MG63 (cell line): ENCODE data around the gene MRE11. TPM values are rescaled to one million over a fixed set of nuclear protein-coding genes. Genes with fewer than 3 reads are reported as not detected.
"Not testable (repeated sequence)": the region's sequence is repeated elsewhere in the genome, so short reads cannot be mapped to it uniquely, and the experiment has no call there.

Experiments used
- DNase-seq: peaks from one replicate; pipeline ENCODE4 v3.0.0-alpha.2; 2020
- H3K27me3 ChIP-seq: fragments of 250-450 bp; sonication (Bioruptor Pico); 2 replicates; pipeline ENCODE4 v1.5.1; 2020; ENCODE audit warnings: mild to moderate bottlenecking, moderate library complexity
- H3K36me3 ChIP-seq: fragments of 250-450 bp; sonication (Bioruptor Pico); 2 replicates; pipeline ENCODE4 v1.5.1; 2020; ENCODE audit warnings: mild to moderate bottlenecking, moderate library complexity
- H3K4me3 ChIP-seq: fragments of 250-450 bp; sonication (Bioruptor Pico); 2 replicates; pipeline ENCODE4 v1.5.1; 2020; ENCODE audit warnings: mild to moderate bottlenecking, moderate library complexity
- H3K9me3 ChIP-seq: fragments of 250-450 bp; sonication (Bioruptor Pico); 2 replicates; pipeline ENCODE4 v1.5.1; 2020; ENCODE audit warnings: mild to moderate bottlenecking, moderate library complexity
- total RNA-seq: library from RNA; depleted of rRNA; stranded (reverse); fragments of >200 nt; shearing (Covaris generic); gene quantifications from 2 replicates; pipeline ENCODE4 v1.2.3, GENCODE V29; 2014; ENCODE audit warnings: low replicate concordance

MRE11 gene
- total RNA-seq, 1 experiment from 2014 or later, result 8.8 TPM

DNA sequence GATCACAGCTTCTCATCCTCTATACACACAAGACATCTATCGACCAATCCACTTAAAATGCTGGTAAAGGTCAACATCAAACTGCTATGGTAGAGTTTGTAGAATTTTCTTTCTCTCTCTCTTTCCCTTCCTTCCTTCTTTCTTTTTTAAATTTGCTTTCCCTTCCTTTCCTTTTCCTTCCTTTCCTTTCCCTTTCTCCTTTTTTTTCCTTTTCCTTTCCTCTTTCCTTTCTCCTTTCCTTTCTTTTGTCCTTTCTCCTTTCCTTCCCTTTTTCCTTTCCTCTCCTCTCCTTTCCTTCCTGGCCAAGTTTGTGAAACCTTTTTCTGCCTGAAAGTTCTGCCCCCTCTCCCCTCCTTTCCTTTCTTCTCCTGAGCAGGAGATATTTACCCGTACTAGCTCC, 21.8 kb upstream of the MRE11 start:
- H3K36me3 ChIP-seq, result no peaks in the 10 kb centered on the region
- DNase-seq, result no peak
- H3K4me3 ChIP-seq, result no peak overlapping the region
- no peaks in the 10 kb centered on the region for H3K27me3 ChIP-seq
- H3K9me3 ChIP-seq, result peaks cover 2% of the 10 kb centered on the region; the same call in 1 of the 2 replicates

DNA sequence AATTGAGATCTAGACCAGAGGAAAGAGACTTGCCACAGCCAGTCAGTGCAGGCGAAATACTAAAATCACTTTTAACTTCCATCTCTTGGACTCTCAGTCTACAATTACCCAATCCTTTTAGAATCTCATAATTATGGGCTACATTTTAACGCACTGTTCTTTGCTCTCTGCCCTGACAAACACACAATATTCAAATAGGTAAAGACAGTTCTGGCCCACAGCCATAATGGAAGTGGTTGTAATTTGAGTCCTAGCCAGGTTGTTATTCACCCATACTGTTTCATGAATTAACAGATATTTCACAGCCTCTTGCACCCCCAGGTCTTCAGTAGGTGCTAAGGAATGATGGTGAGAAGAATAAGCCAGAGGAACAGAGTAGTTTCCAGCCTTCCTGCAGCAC, 19.4 kb upstream of the MRE11 start:
- H3K9me3 ChIP-seq, result peaks cover 4% of the 10 kb centered on the region; the same call in 1 of the 2 replicates
- H3K4me3 ChIP-seq, result no peak overlapping the region
- no peaks in the 10 kb centered on the region for H3K27me3 ChIP-seq
- H3K36me3 ChIP-seq, result no peaks in the 10 kb centered on the region
- DNase-seq, result no peak

DNA sequence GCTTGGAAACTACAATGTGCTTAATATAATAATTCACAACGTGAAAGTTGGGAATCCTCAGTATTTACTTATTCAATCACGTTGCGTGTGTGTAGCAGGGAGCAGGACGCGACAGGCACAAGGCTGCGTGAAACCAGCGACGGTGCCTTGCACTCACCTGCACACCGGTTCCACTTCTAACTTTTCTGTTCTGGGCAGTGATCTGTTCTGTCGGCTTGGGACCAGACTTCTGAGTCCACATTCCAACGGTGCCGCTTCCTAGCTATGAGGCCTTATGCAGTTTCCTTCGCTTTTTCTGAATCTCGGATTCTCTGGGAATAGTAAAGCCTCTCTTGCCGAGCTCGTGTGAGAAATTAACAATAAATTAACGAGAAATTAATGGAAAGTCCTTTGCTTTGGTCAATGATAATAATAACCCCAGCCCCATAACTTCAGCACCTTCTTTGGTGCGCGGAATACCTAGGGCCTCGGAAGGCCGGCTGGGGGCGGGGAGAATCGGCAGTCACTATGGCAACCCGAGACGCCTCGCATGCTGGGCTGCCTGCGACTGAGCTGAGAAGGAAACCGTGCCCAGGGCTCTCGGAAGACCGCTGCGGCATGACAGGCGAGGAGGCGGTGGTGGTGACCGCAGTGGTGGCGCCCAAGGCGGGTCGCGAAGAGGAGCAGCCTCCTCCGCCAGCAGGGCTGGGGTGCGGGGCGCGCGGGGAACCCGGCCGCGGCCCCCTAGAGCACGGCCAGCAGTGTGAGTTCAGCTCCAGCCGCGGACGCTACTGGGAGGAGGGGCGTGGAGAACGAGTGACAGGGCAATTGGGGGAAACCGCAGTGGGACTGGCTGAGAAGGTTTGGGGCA, 18.5 kb upstream of the MRE11 start, which contains the start of gene C11orf97:
C11orf97 (plus strand) TSS at position 530 of the 850 bp plus-strand sequence; CDS start at position 598, 68 bp downstream.
- Histone ChIP-seq H3K36me3 (no peaks in the 10 kb centered on the region), H3K27me3 (no peaks in the 10 kb centered on the region)
- peak; percentile 37 for DNase-seq

DNA sequence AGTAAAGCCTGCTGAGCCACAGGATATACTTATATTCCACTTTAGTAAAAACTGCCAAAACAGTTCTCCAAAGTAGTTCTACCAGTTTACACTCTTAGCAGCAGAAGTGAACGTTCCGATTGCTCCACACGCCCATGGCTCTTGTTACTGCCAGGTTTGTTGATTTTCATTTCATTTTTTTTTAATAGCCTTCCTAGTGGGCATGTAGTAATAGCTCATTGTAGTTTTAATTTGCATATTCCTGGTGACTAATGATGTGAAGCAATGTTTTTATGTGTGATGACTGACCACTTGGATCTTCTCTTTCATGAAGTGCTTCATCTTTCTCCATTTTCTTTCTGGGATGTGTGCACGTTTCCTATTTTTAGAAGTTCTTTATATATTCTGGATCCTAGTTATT, 13.8 kb upstream of the MRE11 start:
- Histone ChIP-seq H3K4me3 (no peak overlapping the region), H3K9me3 (peaks cover 4% of the 10 kb centered on the region; the same call in 1 of the 2 replicates), H3K36me3 (no peaks in the 10 kb centered on the region), H3K27me3 (no peaks in the 10 kb centered on the region)
- no peak for DNase-seq

More for the DNA sequence above, 18.5 kb upstream of the MRE11 start, which contains the start of gene C11orf97:
- peaks cover 4% of the 10 kb centered on the region; the same call in 1 of the 2 replicates for H3K9me3 ChIP-seq
- H3K4me3 ChIP-seq, result peak within 1 kb of the TSS; percentile 52

DNA sequence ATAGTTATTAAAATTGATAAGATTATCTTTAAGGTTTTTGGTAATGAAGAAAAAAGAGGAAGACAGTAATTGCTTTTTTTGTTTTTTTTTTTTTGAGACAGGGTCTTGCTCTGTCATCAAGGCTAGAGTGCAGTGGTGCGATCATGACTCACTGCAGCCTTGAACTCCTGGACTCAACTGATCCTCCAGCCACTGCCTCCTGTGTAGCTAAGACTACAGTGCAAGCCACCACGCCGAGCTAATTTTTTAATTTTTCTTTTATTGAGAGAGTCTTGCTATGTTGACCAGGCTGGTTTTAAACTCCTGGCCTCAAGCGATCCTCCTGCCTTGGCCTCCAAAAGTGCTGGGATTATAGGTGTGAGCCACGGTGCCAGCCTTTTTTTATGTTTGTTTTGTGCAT, 12.9 kb upstream of the MRE11 start:
- not testable (repeated sequence) for H3K4me3 ChIP-seq, H3K9me3 ChIP-seq, DNase-seq, H3K27me3 ChIP-seq, H3K36me3 ChIP-seq

DNA sequence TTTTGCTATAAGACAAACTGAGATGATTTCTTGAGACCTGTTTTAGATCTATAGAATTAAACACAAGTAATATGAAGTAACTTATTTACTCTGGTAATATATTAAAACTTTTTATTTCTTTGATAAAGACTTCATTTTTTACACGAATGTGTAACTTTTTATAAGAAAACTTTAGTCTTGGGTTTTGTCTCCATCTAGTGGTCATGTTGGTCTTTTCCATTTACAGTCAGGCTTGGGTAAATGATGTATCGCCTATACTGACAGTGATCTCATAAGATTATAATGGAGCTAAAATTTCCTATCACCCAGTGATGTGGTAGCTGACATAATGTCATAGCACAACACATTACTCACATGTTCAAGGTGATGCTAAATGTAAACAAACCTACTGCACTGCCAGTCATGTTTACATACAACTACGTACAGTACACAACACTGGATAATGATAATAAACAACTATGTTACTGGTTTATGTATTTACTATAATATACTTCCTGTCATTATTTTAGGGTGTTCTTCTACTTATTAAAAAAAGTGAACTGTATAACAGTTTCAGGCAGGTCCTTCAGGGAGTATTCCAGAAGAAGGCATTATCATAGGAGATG, 11.1 kb upstream of the MRE11 start:
- H3K4me3 ChIP-seq, result no peak overlapping the region
- no peak for DNase-seq
- H3K27me3 ChIP-seq, result no peaks in the 10 kb centered on the region
- H3K36me3 ChIP-seq, result no peaks in the 10 kb centered on the region
- H3K9me3 ChIP-seq, result no peaks in the 10 kb centered on the region

DNA sequence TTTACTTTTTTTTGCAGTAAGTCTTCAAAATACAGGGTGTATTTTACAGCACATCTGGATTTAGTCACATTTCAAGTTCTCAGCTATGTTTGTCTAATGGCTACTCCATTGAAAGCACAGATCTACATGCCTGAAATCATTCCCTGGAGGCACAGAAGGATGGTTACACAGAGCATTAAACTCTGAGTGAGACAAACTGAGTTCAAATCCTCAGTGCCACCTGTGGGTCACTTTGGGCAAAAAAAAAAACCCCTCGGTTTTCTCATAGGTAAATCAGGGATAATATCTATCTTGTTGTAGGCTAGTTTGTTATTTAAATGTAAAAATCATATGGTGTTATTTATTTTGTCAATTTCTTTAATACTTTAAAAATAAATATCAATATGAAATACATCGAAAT, 7.9 kb upstream of the MRE11 start:
- DNase-seq, result no peak

DNA sequence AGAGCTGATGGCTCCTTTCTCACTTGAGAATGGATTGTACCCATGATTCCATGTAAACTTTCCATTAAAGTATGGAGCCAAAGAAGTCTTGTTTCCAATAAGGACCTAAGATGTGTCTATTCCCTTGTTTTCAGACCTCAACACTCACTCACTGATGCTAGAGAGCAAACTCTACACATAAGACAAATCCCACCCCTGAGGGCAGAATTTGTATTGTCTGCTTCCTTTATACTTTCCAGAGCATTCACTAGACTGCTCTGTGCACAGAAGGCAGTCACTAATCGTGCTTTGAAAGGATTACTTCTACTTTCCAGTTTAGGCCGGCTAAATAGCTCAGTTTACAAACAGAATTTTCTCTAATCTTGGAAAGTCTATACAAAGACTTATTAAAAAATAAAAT, 6.5 kb upstream of the MRE11 start:
- Histone ChIP-seq H3K4me3 (no peak overlapping the region), H3K27me3 (no peaks in the 10 kb centered on the region), H3K9me3 (no peaks in the 10 kb centered on the region), H3K36me3 (peaks cover 10% of the 10 kb centered on the region)
- no peak for DNase-seq

More for the DNA sequence above, 7.9 kb upstream of the MRE11 start:
- Histone ChIP-seq H3K36me3 (peaks cover 10% of the 10 kb centered on the region), H3K27me3 (no peaks in the 10 kb centered on the region), H3K4me3 (no peak overlapping the region), H3K9me3 (no peaks in the 10 kb centered on the region)

DNA sequence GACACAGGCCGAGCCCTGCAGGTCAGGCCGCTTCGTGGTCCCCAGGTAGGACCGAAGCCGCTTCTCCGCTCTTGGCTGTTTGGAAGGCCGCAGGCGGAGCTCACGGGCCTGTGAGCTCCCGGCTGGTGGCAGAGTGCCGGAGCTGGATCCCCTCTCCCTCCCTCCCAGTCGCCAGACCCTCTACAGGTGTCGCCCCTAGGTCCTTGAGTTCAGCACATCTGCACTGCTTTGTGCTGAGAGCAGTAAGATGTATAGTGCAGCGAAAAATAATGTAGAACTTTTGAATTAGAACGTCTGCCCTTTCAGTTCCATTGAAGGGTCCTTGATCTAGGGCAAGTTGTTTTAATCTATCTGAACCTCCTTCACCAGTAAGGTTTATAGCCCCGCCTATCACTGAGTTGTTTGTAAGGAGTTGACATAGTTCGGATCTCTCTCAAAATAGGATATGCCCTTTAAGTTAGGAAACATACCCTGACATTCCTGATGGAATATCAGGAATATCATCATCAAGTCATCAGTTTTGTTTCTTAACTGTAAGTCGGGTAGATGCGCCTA, 559 bp upstream of the MRE11 start:
- Histone ChIP-seq H3K4me3 (peak overlapping the region; percentile 91), H3K27me3 (no peaks in the 10 kb centered on the region), H3K36me3 (peaks cover 27% of the 10 kb centered on the region), H3K9me3 (no peaks in the 10 kb centered on the region)
- no peak for DNase-seq

DNA sequence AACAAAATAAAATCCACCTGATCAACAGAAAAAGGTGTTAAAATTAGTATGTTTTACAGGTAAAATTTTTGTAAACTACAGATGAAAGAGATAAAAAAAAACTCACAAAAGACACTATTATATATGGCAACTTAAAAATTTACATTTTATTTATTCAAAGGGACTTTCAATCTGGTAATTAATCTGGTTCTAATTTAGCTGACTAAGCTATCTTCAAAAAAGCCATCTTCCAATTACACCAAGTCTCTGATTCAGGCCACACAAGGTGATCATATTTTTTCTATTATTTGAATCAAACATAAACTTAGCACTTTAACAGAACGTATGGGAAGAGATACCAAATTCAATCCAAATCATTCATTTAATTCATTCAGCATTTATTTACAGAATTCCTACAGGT, 7.6 kb downstream of the MRE11 start:
- H3K4me3 ChIP-seq, result no peak overlapping the region
- peaks cover 70% of the 10 kb centered on the region for H3K36me3 ChIP-seq
- H3K27me3 ChIP-seq, result no peaks in the 10 kb centered on the region
- no peaks in the 10 kb centered on the region for H3K9me3 ChIP-seq
- no peak for DNase-seq

DNA sequence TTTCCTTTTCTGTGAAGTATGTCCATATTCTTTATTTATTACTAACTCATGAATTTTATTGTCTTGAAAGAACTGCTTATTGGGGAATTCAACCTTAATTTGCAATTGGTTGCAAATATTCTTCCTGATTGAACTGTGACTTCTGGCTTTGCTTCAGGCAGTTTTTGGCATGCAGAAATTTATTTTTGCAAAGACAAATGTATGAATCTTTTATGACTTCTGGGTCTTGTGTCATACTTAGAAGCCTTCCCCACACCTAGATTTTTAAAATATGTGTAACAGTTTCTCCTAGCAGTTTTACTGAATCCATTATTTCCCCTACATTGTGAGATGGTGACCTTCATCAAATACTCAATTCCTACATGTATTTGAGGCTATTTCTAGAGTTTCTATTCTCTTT, 12.3 kb downstream of the MRE11 start:
- peaks cover 33% of the 10 kb centered on the region for H3K36me3 ChIP-seq
- H3K4me3 ChIP-seq, result no peak overlapping the region
- H3K27me3 ChIP-seq, result no peaks in the 10 kb centered on the region
- DNase-seq, result no peak
- no peaks in the 10 kb centered on the region for H3K9me3 ChIP-seq

DNA sequence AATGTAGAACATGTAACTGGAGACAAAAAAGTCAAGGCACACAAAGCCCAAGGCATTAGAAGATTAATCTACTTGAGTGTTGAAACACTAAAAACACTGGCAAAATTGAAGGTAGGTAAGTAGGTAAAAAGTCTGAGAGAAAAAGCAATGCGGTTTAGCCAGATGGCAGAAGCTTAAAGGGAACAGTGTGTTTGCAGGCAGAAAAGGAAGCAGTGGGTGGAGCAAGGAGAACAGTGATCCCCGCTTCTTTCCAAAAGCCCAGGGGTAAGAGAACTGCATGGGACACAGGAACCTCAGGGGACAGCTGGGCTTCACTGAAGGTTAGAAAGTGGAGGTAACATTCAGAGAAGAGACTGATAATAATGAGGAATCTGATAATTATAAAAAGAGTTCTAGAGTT, 16.0 kb downstream of the MRE11 start:
- Histone ChIP-seq H3K4me3 (no peak overlapping the region), H3K9me3 (no peaks in the 10 kb centered on the region), H3K27me3 (no peaks in the 10 kb centered on the region), H3K36me3 (peaks cover 21% of the 10 kb centered on the region)
- DNase-seq, result no peak

DNA sequence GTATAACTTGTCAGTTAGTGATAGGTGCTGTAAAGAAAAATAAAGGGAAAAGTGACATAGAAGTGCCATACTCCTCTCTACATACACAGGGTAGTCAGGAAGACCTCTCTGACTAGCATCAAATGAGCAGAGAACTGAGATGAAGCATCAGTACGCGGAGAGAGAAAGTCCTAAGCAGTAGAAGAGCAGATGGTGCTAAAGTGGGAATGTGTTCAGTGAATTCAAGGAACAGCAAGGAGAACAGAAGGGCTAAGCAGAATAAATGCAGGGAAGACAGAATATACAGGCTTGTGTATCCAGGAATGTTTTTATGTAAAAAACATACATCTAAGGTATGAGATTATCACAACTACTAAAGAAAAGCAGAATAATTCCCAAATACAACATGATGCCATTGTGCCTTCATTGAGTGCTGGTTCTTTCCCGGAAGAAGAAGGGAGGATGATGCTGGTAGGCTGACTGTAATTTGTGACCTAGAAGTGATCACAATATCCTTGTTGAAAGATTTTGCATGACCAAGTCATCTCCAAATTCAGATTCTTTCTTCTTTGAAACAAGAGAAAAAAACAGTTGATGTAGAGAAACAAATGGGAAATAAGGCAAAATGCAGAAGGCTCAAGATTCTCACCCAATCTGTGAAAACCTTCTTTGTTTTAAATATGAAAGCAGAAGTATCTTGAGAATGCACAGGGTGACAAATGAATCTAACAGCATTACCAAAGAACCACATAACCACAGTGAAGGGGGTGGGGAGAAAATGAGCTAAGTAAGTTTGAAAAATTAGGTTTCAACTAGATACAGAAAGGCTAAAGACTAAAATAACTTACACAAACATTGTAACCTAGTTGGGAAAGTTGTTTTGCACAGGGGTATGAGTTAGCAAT, 20.5 kb downstream of the MRE11 start:
- DNase-seq, result no peak
- H3K36me3 ChIP-seq, result peaks cover 32% of the 10 kb centered on the region
- no peaks in the 10 kb centered on the region for H3K27me3 ChIP-seq
- H3K9me3 ChIP-seq, result no peaks in the 10 kb centered on the region
- H3K4me3 ChIP-seq, result no peak overlapping the region

DNA sequence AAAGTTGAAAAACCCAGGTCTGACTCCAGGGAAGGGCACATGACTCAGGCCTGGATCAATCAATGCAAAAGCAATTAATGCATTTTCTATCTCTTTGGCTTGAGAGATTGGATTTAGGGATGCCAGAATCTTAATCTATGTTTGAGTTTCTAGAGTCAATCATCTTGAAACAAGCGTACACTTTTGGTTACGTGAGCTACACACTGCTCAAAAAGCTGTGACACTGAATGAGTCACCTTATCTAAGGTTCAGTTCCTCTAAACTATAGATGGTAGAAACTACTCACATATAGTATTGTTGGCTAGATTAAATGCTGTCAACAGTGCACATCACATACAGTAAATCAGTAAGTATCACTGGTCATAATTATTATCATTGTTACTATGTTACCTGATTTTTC, 24.2 kb downstream of the MRE11 start:
- Histone ChIP-seq H3K9me3 (no peaks in the 10 kb centered on the region), H3K4me3 (no peak overlapping the region)
- no peak for DNase-seq

DNA sequence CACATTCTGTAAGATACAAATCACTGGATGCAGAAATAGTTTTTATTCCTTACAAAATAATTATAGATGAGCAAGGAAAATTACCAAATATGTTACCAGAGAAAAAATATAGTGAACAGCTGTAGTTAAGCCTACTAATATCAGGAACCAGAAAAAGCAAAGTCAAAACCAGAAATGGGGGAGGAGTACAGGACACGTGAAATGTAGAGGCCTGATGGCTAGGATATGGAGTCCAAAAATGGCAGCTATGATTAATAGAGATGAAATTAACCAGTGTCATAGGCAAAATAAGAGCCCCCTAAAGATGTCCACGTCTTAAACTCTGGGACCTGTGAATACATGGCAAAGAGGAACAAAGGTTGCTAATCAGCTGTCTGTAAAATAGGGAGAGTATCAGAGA, 34.1 kb downstream of the MRE11 start:
- no peaks in the 10 kb centered on the region for H3K9me3 ChIP-seq
- H3K4me3 ChIP-seq, result no peak overlapping the region
- H3K27me3 ChIP-seq, result no peaks in the 10 kb centered on the region
- peaks cover 12% of the 10 kb centered on the region for H3K36me3 ChIP-seq
- no peak for DNase-seq

More for the DNA sequence above, 24.2 kb downstream of the MRE11 start:
- peaks cover 23% of the 10 kb centered on the region for H3K36me3 ChIP-seq
- H3K27me3 ChIP-seq, result no peaks in the 10 kb centered on the region

DNA sequence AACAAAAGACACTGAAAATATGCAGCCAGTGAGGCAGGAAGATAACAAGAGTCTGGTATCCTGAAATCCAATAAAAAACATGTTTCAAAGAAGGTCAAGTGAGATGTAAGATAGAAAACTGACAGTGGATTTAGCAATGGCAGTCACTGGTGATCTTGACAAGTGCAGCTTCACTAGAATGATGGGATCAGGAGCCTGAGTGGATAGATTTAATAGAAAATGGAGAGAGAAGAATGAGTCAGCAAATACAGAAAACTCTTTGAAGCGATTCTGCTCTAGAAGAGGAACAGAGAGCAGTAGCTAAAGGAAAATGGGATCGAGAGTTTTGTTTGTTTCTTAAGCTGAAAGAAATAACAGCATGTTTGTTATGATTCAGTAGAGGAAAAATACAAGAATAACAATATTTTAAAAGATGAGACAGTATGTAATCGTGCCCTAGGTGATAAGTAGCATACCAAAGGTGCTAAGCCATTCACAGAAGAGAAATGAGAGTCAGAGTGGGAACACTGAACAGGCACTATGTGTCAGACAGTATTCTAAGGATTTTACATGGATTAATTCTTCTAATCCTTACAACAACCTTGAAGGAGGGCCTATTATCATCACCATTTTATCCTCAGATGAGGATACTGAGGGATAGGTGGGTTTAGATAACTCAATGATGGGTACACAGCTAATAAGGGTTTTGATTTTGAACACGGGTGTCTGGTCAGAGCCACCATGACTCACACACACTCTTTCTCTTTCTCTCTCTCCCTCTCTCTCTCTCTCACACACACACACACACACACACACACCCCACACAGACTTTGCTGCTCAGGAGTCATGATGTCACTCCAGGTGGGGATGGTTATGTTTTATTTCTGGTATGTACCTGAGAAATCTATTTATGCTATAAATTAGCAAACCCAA, 36.3 kb downstream of the MRE11 start:
- Histone ChIP-seq H3K27me3 (no peaks in the 10 kb centered on the region), H3K4me3 (no peak overlapping the region), H3K9me3 (no peaks in the 10 kb centered on the region), H3K36me3 (peaks cover 7% of the 10 kb centered on the region)
- DNase-seq, result no peak
